Skin epidermis (tissue), 12 donors: ENCODE measurements around the gene CRPPA.
"Not testable (repeated sequence)": the region's sequence is repeated elsewhere in the genome, so short reads cannot be mapped to it uniquely, and the experiment has no call there.

ENCODE experiments used
- H3K27ac ChIP-seq, 21 experiments: fragments of 200-600 bp; sonication (generic) in 11 of 21; one replicate each; pipeline ENCODE4 v1.5.0; 2020; ENCODE audit warnings: mild to moderate bottlenecking in 3 of 21, inconsistent platforms in 2 of 21, moderate library complexity in 2 of 21
- H3K4me3 ChIP-seq, 7 experiments: fragments of 200-600 bp; sonication (generic) in 2 of 7; one replicate each; pipeline ENCODE4 v1.5.0; 2020; ENCODE audit warnings: inconsistent platforms in 2 of 7, mild to moderate bottlenecking in 2 of 7, moderate library complexity in 1 of 7

CRPPA gene

DNA sequence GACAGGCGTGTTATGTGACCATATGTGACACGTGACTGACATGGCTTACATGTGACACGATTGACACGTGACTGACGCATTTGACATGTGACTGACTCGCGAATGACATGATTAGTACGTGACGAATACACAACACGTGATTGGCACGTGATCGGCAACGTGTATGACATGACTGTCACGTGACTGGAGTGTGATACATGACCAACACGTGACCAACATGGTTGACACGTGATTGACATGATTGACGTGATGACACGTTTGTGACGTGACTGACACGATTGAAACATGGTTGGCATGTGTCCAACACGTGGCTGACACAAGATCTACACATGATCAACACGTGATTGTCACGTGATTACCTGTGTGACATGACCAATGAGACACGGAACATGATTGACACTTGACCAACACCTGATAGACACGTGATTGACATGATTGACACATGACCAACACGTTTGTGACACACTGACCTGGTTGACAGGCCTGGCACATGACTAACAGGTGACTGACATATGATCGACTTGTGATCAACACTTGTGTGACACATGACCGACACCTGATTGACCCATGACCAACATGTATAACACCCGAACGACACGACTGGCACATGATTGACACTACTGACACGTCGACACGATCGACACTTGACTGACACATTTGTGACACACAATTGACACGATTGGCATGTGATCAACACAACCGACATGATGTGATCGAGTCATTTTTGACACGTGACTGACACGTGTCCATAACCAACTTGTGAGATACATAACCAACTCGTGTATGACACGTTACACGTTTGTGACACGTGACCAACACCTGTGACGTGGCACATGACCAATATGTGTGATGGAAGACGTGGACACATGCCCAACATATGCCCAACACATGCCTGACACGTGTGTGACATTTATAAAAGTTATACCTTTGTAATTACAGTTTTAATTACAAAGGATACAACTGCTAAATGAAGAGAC, 21.1 kb downstream of the CRPPA start:
- no peak overlapping the region for H3K27ac ChIP-seq
- no peak overlapping the region for H3K4me3 ChIP-seq

DNA sequence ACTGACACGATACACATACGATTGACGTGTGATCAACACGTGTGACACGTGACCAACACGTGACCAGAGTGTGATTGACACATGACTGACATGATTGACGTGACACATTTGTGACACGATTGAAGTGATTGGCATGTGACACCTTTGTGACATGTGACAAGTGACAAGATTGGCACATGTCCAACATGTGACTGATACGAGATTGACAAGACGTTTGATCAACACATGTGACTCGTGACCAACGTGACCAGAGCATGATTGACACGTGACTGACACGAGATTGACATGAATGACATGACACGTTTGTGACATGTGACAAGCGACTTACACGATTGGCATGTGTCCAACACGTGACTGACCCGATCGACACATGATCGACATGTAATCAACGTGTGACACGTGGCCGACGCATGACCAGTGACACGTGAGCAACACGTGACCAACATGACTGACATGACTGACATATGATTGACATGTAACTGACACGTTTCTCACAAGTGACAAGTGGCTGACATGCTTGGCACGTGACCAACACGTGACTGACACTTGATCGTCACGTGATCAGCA, 22.0 kb downstream of the CRPPA start:
- Histone ChIP-seq H3K4me3 (no peak overlapping the region), H3K27ac (no peak overlapping the region)

DNA sequence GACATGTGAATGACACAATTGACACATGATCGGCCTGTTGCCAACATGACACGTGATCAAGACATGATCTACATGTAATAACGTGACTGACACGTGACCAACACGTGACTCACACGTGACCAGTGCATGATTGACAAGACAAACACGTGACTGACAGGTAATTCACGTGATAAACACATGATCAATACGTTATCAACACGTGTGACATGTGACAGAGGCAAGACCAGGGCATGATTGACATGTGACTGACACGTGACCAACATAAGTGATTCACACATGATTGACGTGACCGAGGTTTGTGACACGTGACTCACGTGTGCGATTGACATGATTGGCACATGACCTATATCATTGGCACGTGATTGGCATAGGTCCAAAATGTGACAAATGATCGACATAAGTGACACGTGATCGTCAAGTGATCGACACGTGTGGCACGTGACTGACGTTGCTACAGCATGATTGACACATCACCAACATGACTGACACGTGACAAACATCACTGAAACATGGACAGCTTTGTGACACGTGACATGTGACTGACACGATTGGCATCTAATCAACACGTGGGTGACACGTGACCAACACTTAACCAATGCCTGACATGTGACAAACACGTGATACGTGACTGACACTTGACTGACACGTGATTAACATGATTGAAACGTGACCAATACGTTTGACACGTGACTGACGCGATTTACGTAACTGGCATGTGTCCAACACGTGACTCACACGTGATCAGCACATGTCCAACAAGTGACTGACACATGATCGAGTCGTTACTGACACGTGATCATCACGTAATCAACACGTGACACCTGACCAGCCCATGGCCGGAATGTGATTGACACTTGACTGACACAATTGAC, 23.0 kb downstream of the CRPPA start:
- H3K4me3 ChIP-seq, result no peak overlapping the region
- no peak overlapping the region for H3K27ac ChIP-seq

DNA sequence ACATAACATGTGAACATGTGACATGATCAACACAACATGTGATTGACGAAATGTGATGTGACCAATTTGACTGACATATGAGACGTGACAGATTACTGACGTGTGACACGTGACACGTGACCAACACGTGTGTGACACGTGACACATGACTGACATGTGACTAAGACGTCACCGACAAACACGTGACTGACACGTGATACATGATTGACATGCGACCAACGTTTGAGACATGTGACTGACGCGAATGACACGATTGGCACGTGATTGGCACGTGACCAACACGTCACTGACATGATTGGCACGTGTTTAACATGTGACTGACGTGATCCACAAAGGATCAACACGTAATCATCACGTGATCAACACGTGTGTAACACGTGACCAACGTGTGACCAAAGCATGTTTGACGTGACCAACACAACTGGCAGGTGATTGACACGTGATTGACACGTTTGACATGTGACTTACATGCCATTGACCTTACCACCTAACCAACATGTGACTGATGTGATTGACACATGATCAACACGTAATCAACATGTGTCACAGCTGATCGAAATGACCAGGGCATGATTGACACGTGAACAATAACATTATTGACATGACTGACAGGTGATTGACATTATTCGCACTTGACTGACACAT, 23.7 kb downstream of the CRPPA start:
- H3K4me3 ChIP-seq, result no peak overlapping the region
- H3K27ac ChIP-seq, result no peak overlapping the region

DNA sequence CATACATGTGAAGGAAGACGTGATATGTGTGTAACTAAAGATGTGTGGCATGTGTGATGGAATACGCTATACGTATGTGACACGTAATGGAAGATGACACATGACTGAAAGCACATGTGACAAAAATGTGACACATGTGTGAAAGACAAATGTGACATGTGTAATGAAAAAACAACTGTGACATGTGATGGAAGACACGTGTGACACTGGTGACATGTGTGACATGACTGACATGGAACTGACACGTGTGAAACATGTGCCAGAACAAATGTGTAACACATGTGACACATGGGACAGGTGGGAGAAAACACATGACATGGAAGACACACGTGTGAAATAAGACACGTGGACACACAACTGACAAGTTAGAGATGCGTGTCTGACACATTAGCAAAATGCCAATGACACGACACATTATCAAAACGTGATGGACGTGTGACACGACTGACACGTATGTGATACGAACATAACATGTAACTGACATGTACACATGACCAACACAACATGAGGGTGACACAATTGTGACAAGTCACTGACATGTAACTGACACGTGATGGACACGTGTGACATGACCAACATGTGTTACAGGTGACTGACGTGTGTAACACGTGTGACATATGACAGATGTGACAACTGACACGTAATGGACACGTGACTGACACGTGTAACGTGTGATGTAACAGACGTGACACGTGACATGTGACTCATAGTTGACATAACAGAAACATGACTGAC, 24.4 kb downstream of the CRPPA start:
- Histone ChIP-seq H3K4me3 (no peak overlapping the region), H3K27ac (no peak overlapping the region)

DNA sequence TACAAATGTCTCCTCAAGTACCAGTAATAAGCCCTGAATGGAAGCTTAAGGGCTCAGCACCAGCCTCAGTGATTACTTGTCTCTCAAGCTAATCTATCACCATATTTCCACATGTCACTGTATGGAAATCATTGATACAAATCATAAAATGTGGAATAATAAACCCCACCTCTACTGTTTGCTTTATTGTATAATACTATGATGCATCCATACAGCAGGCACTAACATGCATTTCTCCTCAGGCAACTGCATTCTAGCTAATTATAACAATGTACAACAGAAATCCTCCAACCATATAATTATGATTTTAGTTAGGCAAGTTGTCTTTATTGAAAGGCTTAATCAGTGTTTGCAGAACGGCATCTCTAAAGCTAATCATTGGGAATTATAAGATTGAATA, 26.2 kb downstream of the CRPPA start:
- no peak overlapping the region for H3K27ac ChIP-seq
- no peak overlapping the region for H3K4me3 ChIP-seq

DNA sequence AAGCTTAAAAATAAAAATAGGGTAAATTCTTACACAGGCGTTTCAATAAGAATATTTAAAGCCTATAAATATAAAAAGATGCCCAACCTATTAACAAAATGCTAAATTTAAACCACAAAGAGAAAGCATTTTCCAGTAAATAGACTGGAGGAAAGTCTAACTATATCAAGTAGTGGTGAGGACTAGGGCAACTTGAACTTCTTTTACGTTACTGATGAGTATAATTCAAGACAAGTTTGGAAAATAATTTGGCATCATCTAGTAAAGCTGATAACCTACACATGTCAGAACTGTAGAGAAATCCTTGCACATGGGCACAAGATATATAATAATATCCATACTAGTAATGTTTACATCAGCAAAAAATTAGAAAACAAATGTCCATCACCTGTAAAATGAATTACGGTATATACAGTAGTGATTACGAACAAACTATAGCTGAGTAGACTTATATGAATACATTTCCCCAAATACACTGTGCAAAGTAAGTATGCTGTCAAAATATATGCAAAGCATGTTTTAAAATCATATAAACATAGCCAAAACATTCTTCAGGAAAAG, 27.4 kb downstream of the CRPPA start:
- H3K27ac ChIP-seq, result no peak overlapping the region
- H3K4me3 ChIP-seq, result no peak overlapping the region

DNA sequence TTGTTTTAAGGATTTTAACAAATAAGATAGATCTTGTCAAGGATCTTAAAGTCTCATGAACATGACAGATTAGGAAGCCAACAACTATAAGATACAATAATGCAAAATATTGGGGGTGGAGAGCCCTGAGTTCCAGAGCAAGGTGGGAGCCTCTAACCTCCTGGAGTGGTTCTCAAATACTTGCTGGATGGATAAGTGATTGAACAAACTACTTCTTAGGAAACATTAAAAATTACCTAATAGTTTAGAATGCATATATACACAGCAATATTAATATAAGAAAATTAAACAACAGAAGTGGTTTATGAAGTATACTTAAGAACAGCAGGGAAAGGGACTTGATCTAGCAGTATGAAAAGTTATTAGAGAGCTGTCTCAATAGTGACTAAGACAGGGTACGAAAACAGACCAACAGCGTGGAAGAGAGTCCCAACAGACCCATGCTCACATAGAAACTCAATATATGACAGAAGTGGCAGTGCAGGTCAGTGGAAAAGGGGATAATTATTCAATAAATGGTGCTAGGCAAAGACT, 28.3 kb downstream of the CRPPA start:
- Histone ChIP-seq H3K4me3 (no peak overlapping the region), H3K27ac (no peak overlapping the region)

DNA sequence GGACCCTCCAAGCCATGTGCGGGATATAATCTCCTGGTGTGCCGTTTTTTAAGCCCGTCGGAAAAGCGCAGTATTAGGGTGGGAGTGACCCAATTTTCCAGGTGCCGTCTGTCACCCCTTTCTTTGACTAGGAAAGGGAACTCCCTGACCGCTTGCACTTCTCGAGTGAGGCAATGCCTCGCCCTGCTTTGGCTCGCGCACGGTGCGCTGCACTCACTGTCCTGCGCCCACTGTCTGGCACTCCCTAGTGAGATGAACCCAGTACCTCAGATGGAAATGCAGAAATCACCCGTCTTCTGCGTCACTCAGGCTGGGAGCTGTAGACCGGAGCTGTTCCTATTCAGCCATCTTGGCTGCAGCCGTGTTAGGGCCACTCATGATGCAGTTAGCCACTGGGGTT, 37.6 kb downstream of the CRPPA start:
- H3K4me3 ChIP-seq, H3K27ac ChIP-seq: not testable (repeated sequence)

DNA sequence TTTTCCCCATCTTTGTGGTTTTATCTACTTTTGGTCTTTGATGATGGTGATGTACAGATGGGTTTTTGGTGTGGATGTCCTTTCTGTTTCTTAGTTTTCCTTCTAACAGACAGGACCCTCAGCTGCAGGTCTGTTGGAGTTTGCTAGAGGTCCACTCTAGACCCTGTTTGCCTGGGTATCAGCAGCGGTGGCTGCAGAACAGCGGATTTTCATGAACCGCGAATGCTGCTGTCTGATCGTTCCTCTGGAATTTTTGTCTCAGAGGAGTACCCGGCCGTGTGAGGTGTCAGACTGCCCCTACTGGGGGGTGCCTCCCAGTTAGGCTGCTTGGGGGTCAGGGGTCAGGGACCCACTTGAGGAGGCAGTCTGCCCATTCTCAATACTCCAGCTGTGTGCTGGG, 38.2 kb downstream of the CRPPA start:
- H3K27ac ChIP-seq, H3K4me3 ChIP-seq: not testable (repeated sequence)
